Anterior cingulate cortex (tissue), 58 donors: ENCODE measurements around the gene LCMT2.
A peak's percentile ranks its signal among the peaks of the same experiment; 100 is the strongest.

Source experiments
- DNase-seq, 58 donors: peaks; one replicate each; lab custom pipeline; 2025; lab: John Stamatoyannopoulos, UW

Gene LCMT2

DNA sequence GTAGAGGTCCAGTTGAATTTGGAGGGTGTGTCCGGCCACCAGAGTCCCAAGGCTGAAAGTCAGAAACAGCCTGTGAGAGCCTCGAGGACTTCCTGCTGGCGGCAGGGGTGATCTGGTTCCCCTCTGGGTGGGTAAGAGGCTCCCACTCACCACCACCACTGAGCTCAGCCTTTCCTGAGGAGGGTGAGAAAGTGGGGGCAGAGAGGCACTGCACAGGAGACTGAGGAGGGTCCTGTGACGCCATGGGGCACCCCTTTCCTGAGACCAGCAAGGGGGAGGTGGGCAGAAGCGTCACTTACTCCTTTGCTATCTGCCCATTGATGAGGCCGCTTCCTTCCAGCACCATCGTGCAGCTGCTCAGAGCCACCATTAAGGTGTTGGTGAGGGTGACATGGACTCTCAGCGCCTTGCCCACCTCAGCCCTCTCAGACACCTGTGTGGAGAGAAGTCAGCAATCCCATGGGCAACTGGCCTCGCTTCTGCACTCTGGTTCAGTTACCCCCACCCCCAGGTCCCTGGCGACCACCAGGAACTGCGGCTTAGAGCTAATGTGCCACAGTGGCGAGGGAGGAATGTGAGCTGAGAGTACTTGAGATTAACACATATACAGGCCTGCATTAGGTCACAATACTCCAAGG lies 53.7 kb downstream of the LCMT2 start:
- no peak for DNase-seq

DNA sequence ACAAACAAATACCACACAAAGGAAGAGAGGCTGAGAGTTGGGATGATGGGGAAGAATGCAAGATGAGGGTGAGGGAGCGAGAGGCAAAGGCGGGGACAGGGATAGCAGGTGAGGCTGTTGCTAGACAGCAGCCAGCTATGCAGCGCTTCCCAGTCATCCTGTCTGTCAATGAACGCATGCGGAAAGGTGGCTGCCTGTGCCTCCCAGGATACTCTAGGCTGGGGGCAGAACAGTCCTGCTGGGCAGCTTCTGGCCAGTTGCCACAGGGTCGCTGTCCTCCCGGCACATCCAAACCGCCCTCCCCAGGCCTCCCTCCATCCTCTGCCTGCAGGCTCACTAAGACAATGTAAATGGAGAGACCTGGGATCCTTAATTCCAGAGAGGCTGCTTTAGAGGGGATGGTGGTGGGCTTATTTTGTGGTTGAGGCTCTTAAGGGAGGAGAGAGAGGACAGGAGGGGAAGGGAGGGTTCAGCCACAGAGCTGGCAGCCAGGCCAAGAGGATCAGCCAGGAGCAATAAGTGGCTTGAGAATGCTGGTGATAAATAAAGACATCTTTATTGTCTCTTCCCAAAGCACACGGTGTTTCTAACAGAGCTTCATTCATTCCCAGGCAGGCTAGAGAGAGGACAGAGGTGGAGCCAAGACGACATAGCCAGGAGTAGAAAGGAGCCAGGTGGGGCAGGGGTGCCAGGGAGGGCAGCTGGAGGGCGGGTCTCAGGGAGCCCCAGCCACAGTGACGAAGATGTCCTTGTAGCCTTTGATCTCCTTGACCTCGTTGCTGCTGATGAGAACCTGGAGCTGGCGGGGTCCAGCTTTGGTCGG lies 54.4 kb downstream of the LCMT2 start:
- no peak for DNase-seq

DNA sequence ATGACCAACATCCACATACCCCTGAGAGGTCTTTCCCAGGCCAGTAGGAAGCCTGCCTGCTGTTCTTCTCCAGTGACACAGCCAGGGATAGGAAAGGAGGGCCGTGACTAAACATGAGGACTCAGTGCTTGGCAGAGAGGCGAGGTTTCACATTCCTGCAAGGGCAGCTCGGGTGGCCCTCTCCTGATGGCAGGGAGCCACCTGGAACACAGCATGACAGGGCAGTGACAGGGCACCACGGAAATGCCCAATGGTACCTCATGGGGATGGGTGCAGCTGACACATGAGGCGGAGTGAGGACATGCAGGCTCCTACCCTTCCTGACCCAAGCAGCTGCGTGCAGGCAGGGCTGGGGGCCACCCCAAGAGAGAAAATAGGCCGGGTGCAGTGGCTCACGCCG lies 56.2 kb downstream of the LCMT2 start:
- DNase-seq: peak in 1 of 58 donors; percentile 26
